ENCODE data around the gene PMPCA. TPM values are rescaled to one million over a fixed set of nuclear protein-coding genes. Genes with fewer than 3 reads are reported as not detected.
"Not testable (repeated sequence)": the region's sequence is repeated elsewhere in the genome, so short reads cannot be mapped to it uniquely, and the experiment has no call there.

Gene PMPCA
- polyA plus RNA-seq, 1 donor = 35.3 TPM

- DNase-seq (ENCODE audit: low read depth) = no peak
Observed at GRCh38 chr9:136412962-136413361, 2.5 kb downstream of the PMPCA start.

- no peak for DNase-seq (ENCODE audit: low read depth)
Observed at GRCh38 chr9:136416427-136416826, 6.0 kb downstream of the PMPCA start.

- no peak for DNase-seq (ENCODE audit: low read depth)
Observed at GRCh38 chr9:136416914-136417313, 6.5 kb downstream of the PMPCA start.

GRCh38 chr9:136418182-136419091, 8.0 kb downstream of the PMPCA start:
- no peak for DNase-seq (ENCODE audit: low read depth)

- no peak for DNase-seq (ENCODE audit: low read depth)
Observed at GRCh38 chr9:136419092-136419420, 8.6 kb downstream of the PMPCA start.

- DNase-seq (ENCODE audit: low read depth) = no peak
Observed at GRCh38 chr9:136421791-136422190, 11.3 kb downstream of the PMPCA start.

- DNase-seq (ENCODE audit: low read depth) = no peak
Observed at GRCh38 chr9:136422876-136423275, 12.4 kb downstream of the PMPCA start.

- no peak for DNase-seq (ENCODE audit: low read depth)
Observed at GRCh38 chr9:136423432-136424146, 13.1 kb downstream of the PMPCA start.

- DNase-seq (ENCODE audit: low read depth) = no peak
Observed at GRCh38 chr9:136424750-136425362, 14.4 kb downstream of the PMPCA start.

- not testable (repeated sequence) for DNase-seq (ENCODE audit: low read depth)
Observed at GRCh38 chr9:136425367-136425766, 14.9 kb downstream of the PMPCA start.

GRCh38 chr9:136426787-136427186, 16.3 kb downstream of the PMPCA start:
- DNase-seq (ENCODE audit: low read depth) = no peak

- DNase-seq (ENCODE audit: low read depth) = no peak
Observed at GRCh38 chr9:136429075-136429628, 18.7 kb downstream of the PMPCA start.

- DNase-seq (ENCODE audit: low read depth) = no peak
Observed at GRCh38 chr9:136429683-136430491, 19.4 kb downstream of the PMPCA start.

- DNase-seq (ENCODE audit: low read depth) = no peak
Observed at GRCh38 chr9:136430588-136431234, 20.3 kb downstream of the PMPCA start.

- DNase-seq (ENCODE audit: low read depth) = no peak
Observed at GRCh38 chr9:136431782-136432350, 21.4 kb downstream of the PMPCA start.

- DNase-seq (ENCODE audit: low read depth) = no peak
Observed at GRCh38 chr9:136432591-136432990, 22.1 kb downstream of the PMPCA start.

GRCh38 chr9:136433043-136433715, 22.7 kb downstream of the PMPCA start:
- DNase-seq (ENCODE audit: low read depth) = no peak

GRCh38 chr9:136433849-136434579, 23.6 kb downstream of the PMPCA start:
- DNase-seq (ENCODE audit: low read depth) = no peak

GRCh38 chr9:136434580-136435169, 24.2 kb downstream of the PMPCA start:
- no peak for DNase-seq (ENCODE audit: low read depth)
